RWPE2 (cell line): ENCODE results near the gene SVIL.

ENCODE experiments used
- ATAC-seq: fragments of 200-7000 bp; cut with Tn5 transposase; 3 replicates; pipeline ENCODE4 v1.9.1; 2021; ENCODE audit warnings: low read depth
- DNase-seq: peaks from one replicate; pipeline ENCODE4 v3.0.0-alpha.2; 2020; ENCODE audit warnings: low spot score
- H3K27ac ChIP-seq: fragments of 450-650 bp; 2 replicates; pipeline ENCODE4 v1.5.1; 2017; ENCODE audit warnings: mild to moderate bottlenecking; ENCODE audit not compliant: poor library complexity, severe bottlenecking
- H3K27me3 ChIP-seq: fragments of 250-450 bp; sonication (Bioruptor Pico); 2 replicates; pipeline ENCODE4 v1.5.1; 2021; ENCODE audit warnings: mild to moderate bottlenecking, moderate library complexity; ENCODE audit not compliant: insufficient read depth, poor library complexity, severe bottlenecking
- H3K36me3 ChIP-seq: fragments of 250-450 bp; sonication (Bioruptor Pico); 2 replicates; pipeline ENCODE4 v1.5.1; 2020; ENCODE audit warnings: low read depth, mild to moderate bottlenecking, moderate library complexity
- H3K4me1 ChIP-seq: fragments of 250-450 bp; sonication (Bioruptor Pico); 2 replicates; pipeline ENCODE4 v1.5.1; 2021; ENCODE audit warnings: mild to moderate bottlenecking, moderate library complexity; ENCODE audit not compliant: insufficient read depth, poor library complexity, severe bottlenecking
- H3K4me3 ChIP-seq: fragments of 250-450 bp; sonication (Bioruptor Pico); 2 replicates; pipeline ENCODE4 v1.5.1; 2021; ENCODE audit warnings: mild to moderate bottlenecking, moderate library complexity; ENCODE audit not compliant: severe bottlenecking
- H3K9me3 ChIP-seq: fragments of 250-450 bp; sonication (Bioruptor Pico); 2 replicates; pipeline ENCODE4 v1.5.1; 2021; ENCODE audit warnings: mild to moderate bottlenecking, moderate library complexity; ENCODE audit not compliant: severe bottlenecking
- CTCF ChIP-seq: fragments of 450-650 bp; IDR thresholded peaks from one replicate; pipeline ENCODE4 v1.5.1; 2017; ENCODE audit warnings: mild to moderate bottlenecking, moderate library complexity; ENCODE audit not compliant: poor library complexity, severe bottlenecking

Gene SVIL

GRCh38 chr10:29502351-29502750 is 132.4 kb downstream of the SVIL start:
- no peak for ATAC-seq
- Histone ChIP-seq H3K27me3 (no peaks in the 10 kb centered on the region), H3K27ac (peak overlapping the region; percentile 37), H3K4me3 (no peak overlapping the region), H3K4me1 (peaks cover 11% of the 10 kb centered on the region), H3K9me3 (no peaks in the 10 kb centered on the region), H3K36me3 (0 out of 2 replicates have a peak, but pooled peaks cover 5% of the 10 kb centered on the region)
- no peak for TF ChIP-seq CTCF
- no peak for DNase-seq

- peaks cover 11% of the 10 kb centered on the region for H3K4me1 ChIP-seq
- no peaks in the 10 kb centered on the region for H3K27me3 ChIP-seq
- 0 out of 2 replicates have a peak, but pooled peaks cover 5% of the 10 kb centered on the region for H3K36me3 ChIP-seq
- ATAC-seq (peak; percentile 98), DNase-seq (no peak)
- no peaks in the 10 kb centered on the region for H3K9me3 ChIP-seq
- TF ChIP-seq CTCF, result no peak
- H3K4me3 ChIP-seq, result no peak overlapping the region
- peak overlapping the region; percentile 37 for H3K27ac ChIP-seq
Observed at GRCh38 chr10:29501692-29502091, 133.1 kb downstream of the SVIL start.

DNA sequence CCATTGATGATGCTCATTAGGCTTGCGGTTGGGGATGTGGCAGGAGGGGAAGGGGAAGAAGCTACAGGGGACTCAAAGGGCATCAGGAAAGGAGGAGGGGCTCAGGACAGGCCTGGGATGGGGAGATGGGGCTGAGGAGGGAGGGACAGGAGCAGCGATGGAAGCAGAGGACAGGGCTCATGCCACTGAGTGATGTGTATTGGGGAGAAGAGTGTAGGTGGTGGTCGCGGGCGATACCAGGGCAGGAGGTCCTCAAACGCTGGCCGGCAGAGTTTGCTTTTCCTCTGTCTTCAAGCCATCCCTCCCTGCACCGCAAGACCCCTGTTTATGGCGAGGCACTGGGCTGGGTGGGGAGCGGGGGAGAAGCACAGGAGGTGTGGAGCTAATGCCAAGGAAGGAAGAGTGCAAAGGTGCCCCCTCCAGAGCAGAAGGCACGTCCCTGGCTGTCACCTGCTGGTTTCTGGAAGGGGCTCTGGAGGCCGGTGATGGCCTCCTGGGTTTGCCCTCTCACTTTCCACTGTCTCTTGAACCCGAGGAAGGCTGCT is 134.7 kb downstream of the SVIL start:
- Histone ChIP-seq H3K27me3 (no peaks in the 10 kb centered on the region), H3K4me3 (no peak overlapping the region), H3K9me3 (no peaks in the 10 kb centered on the region), H3K36me3 (0 out of 2 replicates have a peak, but pooled peaks cover 5% of the 10 kb centered on the region), H3K4me1 (peaks cover 11% of the 10 kb centered on the region), H3K27ac (no peak overlapping the region)
- DNase-seq (no peak), ATAC-seq (no peak)
- no peak for TF ChIP-seq CTCF

GRCh38 chr10:29496341-29497162 is 138.2 kb downstream of the SVIL start:
- Histone ChIP-seq H3K9me3 (no peaks in the 10 kb centered on the region), H3K4me3 (no peak overlapping the region), H3K27ac (no peak overlapping the region), H3K27me3 (no peaks in the 10 kb centered on the region), H3K36me3 (peaks cover 14% of the 10 kb centered on the region), H3K4me1 (peaks cover 3% of the 10 kb centered on the region)
- no peak for DNase-seq
- peak; percentile 95 for TF ChIP-seq CTCF
- peak; percentile 91 for ATAC-seq

- no peak overlapping the region for H3K27ac ChIP-seq
- no peak overlapping the region for H3K4me3 ChIP-seq
- H3K4me1 ChIP-seq, result no peaks in the 10 kb centered on the region
- no peaks in the 10 kb centered on the region for H3K9me3 ChIP-seq
- DNase-seq, result no peak
- ATAC-seq, result no peak
- H3K36me3 ChIP-seq, result peaks cover 14% of the 10 kb centered on the region
- no peaks in the 10 kb centered on the region for H3K27me3 ChIP-seq
- TF ChIP-seq CTCF, result no peak
Observed at GRCh38 chr10:29495366-29495765, 139.4 kb downstream of the SVIL start.
